Measurements from ENCODE around the gene MS4A7. TPM values are rescaled to one million over a fixed set of nuclear protein-coding genes. Genes with fewer than 3 reads are reported as not detected.

MS4A7 gene, protein sequence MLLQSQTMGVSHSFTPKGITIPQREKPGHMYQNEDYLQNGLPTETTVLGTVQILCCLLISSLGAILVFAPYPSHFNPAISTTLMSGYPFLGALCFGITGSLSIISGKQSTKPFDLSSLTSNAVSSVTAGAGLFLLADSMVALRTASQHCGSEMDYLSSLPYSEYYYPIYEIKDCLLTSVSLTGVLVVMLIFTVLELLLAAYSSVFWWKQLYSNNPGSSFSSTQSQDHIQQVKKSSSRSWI
- total RNA-seq: not detected in 2 replicates

DNA sequence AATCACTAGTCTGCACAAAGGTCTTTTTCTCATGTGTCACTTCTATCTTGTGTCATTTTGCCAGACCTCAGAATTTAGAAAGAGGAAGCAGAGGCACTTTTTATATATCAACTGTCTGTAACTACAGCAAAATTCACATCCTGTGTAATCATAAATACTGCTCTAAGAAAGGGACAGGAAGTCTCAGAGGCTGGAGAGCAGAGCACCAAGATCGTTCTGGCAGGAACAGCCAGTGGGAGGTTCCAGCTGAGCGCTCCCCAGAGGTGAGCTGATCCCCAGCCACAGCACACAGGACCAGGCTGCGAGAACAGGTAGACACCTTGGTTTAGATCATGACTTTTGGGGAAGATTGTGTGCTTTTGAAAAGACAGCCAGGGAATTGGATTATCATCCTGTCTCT is at the start of gene MS4A7:
TSS of gene MS4A7 (plus strand) at position 179 of the 400 bp plus-strand sequence. CDS start 4,610 bp downstream, outside the sequence.
- H3K4me3 ChIP-seq (ENCODE audit: low read depth, low read length): no peak within 1 kb of the TSS
- DNase-seq (ENCODE audit: low read depth): no peak
- TF ChIP-seq, protein P1, sequence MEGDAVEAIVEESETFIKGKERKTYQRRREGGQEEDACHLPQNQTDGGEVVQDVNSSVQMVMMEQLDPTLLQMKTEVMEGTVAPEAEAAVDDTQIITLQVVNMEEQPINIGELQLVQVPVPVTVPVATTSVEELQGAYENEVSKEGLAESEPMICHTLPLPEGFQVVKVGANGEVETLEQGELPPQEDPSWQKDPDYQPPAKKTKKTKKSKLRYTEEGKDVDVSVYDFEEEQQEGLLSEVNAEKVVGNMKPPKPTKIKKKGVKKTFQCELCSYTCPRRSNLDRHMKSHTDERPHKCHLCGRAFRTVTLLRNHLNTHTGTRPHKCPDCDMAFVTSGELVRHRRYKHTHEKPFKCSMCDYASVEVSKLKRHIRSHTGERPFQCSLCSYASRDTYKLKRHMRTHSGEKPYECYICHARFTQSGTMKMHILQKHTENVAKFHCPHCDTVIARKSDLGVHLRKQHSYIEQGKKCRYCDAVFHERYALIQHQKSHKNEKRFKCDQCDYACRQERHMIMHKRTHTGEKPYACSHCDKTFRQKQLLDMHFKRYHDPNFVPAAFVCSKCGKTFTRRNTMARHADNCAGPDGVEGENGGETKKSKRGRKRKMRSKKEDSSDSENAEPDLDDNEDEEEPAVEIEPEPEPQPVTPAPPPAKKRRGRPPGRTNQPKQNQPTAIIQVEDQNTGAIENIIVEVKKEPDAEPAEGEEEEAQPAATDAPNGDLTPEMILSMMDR (IDR thresholded peaks at IDR 0.05; ENCODE audit: insufficient read depth, low read depth, low read length): no peak

DNA sequence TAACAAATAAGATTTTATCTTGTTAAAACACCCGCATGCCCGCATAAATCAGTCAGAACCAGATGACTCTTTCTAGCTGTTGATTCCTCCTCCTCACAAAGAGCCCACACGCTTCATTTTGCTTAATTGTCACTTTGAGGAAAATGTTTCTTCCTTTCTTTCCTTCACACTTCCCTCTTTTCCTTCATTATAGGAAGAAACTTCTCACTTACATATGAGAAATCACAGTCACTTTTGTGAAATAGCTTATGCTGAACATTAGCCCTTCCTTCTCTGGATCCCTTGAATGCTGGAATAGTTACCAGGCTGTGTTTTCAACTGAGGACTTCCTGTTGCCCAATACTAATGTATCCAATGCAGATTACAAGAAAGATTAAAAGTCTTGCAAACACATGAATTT is 45.5 kb upstream of the MS4A7 start:
- H3K4me3 ChIP-seq (ENCODE audit: low read depth, low read length): no peak overlapping the region
- TF ChIP-seq, protein P1 (IDR thresholded peaks at IDR 0.05; ENCODE audit: insufficient read depth, low read depth, low read length): no peak
- peak; percentile 6 for DNase-seq (ENCODE audit: low read depth)

DNA sequence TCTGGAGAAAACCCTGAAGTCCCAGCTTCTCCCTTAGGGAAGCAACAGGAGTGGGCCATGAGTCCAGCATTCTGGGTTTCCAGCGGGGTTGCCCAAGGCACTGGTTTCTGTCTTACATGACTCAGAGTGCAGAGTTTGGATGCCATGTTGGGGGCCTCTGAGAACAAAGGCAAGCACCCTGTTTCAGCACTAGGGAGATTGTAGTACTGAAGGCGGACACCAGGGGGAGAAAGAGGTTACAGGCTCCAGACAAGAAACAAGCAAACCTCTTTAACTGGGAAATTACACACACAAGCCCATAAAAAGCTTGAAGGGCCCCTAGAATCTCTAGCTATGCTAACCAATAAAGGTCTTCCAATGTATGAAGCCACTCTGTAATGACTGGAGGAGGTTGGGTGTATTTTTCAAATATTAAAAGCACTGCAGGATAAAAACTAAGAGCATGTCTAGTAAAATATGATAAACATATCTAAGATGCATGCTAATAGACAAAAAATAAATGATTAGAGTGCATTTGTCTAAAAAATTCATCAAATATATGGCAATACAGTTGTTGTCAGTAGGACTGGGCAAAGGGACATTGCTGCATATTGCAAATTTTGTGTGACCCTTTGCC is 44.2 kb upstream of the MS4A7 start:
- DNase-seq (ENCODE audit: low read depth): peak; percentile 36
- TF ChIP-seq, protein P1 (IDR thresholded peaks at IDR 0.05; ENCODE audit: insufficient read depth, low read depth, low read length): peak; percentile 76
- H3K4me3 ChIP-seq (ENCODE audit: low read depth, low read length): no peak overlapping the region

DNA sequence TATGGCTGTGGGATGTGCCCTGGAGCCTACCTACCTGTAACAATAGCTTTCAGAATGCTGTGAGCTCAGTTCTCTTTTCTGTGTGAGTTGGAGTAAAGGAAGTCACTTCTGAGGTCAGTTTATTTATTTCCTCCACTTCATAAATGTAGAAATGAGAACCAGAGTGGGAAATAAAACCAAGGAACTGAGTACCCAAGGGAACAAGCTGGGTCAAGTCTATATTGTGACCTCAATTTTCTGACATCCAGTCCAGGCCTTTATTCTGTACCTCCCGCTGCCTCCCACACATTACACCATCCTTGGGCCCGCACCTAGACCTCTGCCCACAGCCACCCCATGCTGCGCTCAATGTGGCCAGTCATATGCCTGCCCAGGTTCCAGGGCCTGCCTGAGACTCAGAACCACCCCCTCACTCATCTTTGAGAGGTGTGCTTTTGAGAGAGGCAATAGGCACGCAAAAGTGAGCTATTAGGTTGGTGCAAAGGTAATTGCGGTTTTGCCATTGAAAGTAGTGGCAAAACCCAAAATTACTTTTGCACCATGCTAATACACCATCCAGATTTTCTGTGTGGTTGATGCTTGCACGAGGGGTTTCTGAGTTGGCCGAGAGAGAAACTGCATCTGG is 41.5 kb upstream of the MS4A7 start:
- TF ChIP-seq, protein P1 (IDR thresholded peaks at IDR 0.05; ENCODE audit: insufficient read depth, low read depth, low read length): no peak
- H3K4me3 ChIP-seq (ENCODE audit: low read depth, low read length): no peak overlapping the region
- DNase-seq (ENCODE audit: low read depth): no peak

DNA sequence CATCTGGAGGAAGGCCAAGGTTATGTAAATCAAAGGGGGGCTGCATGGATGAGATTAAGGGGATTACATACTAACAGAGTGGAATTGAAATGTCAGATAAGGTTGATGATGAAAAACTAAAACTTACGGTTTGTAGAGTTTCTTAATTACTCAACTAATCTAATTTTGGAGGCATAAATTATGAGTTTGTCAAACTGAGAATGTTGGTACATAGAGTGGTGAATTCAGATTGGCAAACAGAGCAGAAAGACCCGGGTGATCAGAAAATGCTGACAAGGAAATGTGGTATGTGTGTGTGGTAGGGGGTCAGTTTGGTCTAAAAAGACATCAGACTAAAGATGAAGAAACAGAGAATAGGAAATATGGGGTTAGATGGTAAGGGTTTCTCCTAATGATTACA is 40.3 kb upstream of the MS4A7 start:
- no peak overlapping the region for H3K4me3 ChIP-seq (ENCODE audit: low read depth, low read length)
- TF ChIP-seq, protein P1 (IDR thresholded peaks at IDR 0.05; ENCODE audit: insufficient read depth, low read depth, low read length): no peak
- DNase-seq (ENCODE audit: low read depth): no peak

DNA sequence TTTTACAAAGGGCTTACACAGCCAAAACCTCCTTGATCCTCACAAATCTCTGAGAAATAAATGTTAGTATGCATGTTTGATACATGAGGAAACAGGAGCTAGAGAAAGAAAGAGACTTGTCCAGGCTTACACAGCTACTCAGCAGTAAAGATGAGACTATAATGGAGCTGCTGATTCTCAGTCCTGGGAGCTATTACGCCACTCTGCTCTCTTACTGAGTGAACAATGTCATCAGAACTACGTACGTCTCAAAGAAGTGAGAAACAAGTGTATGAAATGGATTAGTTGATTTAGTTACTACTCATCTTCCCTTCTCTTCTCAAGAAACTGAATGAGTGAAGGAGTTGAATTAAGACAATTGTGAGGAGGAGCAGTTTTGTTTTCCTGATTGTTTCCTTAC is 39.0 kb upstream of the MS4A7 start:
- DNase-seq (ENCODE audit: low read depth): no peak
- H3K4me3 ChIP-seq (ENCODE audit: low read depth, low read length): no peak overlapping the region
- TF ChIP-seq, protein P1 (IDR thresholded peaks at IDR 0.05; ENCODE audit: insufficient read depth, low read depth, low read length): no peak
